GM18505 (cell line): ENCODE measurements around the gene SERPINB2.

Experiments
- ATAC-seq: cut with Tn5 transposase; IDR thresholded peaks from one replicate; pipeline ENCODE4 v1.9.1; 2021; ENCODE audit not compliant: unreplicated experiment
- POLR2A ChIP-seq: IDR thresholded peaks from 4 replicates; pipeline ENCODE4 v1.6.1; 2011; ENCODE audit warnings: borderline replicate concordance; ENCODE audit not compliant: insufficient read depth, insufficient read length; ENCODE audit errors: extremely low read depth

The SERPINB2 gene

GRCh38 chr18:63871836-63872235 is 15.7 kb upstream of the SERPINB2 start:
- no peak for TF ChIP-seq POLR2A
- no peak for ATAC-seq

- TF ChIP-seq POLR2A = no peak
- ATAC-seq = no peak
These were observed 14.9 kb upstream of the SERPINB2 start for GRCh38 chr18:63872586-63872985.

- no peak for ATAC-seq
- no peak for TF ChIP-seq POLR2A
These were observed 9.2 kb upstream of the SERPINB2 start for GRCh38 chr18:63878343-63878742.

- no peak for TF ChIP-seq POLR2A
These were observed 8.6 kb upstream of the SERPINB2 start for GRCh38 chr18:63878925-63879324.

GRCh38 chr18:63879709-63880108 is 7.8 kb upstream of the SERPINB2 start:
- ATAC-seq = no peak

More at GRCh38 chr18:63878925-63879324, 8.6 kb upstream of the SERPINB2 start:
- ATAC-seq = no peak

GRCh38 chr18:63881851-63882250 is 5.7 kb upstream of the SERPINB2 start:
- no peak for TF ChIP-seq POLR2A
- no peak for ATAC-seq

More at GRCh38 chr18:63879709-63880108, 7.8 kb upstream of the SERPINB2 start:
- TF ChIP-seq POLR2A = no peak

- ATAC-seq = no peak
These were observed 5.0 kb upstream of the SERPINB2 start for GRCh38 chr18:63882333-63883141.

GRCh38 chr18:63883617-63884016 is 3.9 kb upstream of the SERPINB2 start:
- ATAC-seq = no peak
- TF ChIP-seq POLR2A = no peak

More at GRCh38 chr18:63882333-63883141, 5.0 kb upstream of the SERPINB2 start:
- no peak for TF ChIP-seq POLR2A

GRCh38 chr18:63888470-63889190 is 1.1 kb downstream of the SERPINB2 start:
- TF ChIP-seq POLR2A = no peak
- no peak for ATAC-seq

GRCh38 chr18:63889626-63890025 is 2.1 kb downstream of the SERPINB2 start:
- ATAC-seq = no peak
- TF ChIP-seq POLR2A = no peak

GRCh38 chr18:63890237-63890949 is 2.9 kb downstream of the SERPINB2 start:
- no peak for ATAC-seq
- no peak for TF ChIP-seq POLR2A

- no peak for ATAC-seq
- no peak for TF ChIP-seq POLR2A
These were observed 3.4 kb downstream of the SERPINB2 start for GRCh38 chr18:63890950-63891304.

GRCh38 chr18:63892566-63892965 is 5.1 kb downstream of the SERPINB2 start:
- ATAC-seq = no peak
- no peak for TF ChIP-seq POLR2A
